ENCODE data around the gene AMPD3. TPM values are rescaled to one million over a fixed set of nuclear protein-coding genes. Genes with fewer than 3 reads are reported as not detected.

AMPD3 gene
- total RNA-seq, 1 experiment from 2014 or later: 5.9 TPM

DNA sequence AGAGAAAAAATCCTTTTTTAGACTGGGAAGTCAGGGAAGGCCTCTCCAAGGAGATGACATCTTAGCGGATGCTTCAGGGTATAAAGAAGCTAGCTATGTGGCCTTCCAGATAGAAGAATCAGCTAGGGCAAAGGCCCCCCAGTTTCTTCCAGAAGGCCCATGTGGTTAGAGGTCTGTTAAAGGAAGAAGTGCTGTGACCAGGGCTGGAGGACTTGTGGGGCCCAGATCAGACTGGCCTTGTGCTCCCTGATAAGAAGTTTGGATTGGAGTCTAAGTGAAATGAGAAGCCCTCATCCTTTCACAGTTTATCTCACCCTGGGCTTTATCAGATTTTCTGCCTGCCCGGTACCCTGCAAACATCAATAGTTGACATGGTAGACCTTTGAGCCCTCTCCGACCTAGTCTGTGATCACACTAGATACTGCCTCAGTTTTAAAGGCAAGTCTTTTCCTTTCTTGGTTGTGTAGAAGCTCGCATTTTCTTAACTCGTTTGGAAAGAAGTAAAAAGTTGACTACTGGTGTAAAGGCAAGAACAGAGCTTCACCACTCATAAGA is 7.8 kb downstream of the AMPD3 start:
- no peak overlapping the region for H4K8ac ChIP-seq (replicated peaks; ENCODE audit: insufficient read length, low read depth, low read length)
- no peak overlapping the region for H3K18ac ChIP-seq (ENCODE audit: insufficient read length, low read depth, low read length)
- no peaks in the 10 kb centered on the region for H3K27me3 ChIP-seq (ENCODE audit: insufficient read depth, low read length)
- H2AK5ac ChIP-seq (ENCODE audit: insufficient read length, low read length): no peak overlapping the region
- no peaks in the 10 kb centered on the region for H3K79me2 ChIP-seq (ENCODE audit: insufficient read depth, low read length)
- no CpG with 5 or more reads among the region's 5 CpGs for WGBS (ENCODE audit: extremely low coverage, insufficient read length, low lambda C conversion rate)
- no peak overlapping the region for H2BK12ac ChIP-seq (ENCODE audit: insufficient read length, low read depth, low read length)
- no peak overlapping the region for H3K56ac ChIP-seq (ENCODE audit: insufficient read length, low read depth, low read length)
- H4K5ac ChIP-seq (ENCODE audit: insufficient read length, low read depth, low read length): no peak overlapping the region
- peaks cover 2 to 14% (median 9%) of the 10 kb centered on the region in 3 experiments; a peak in 6 of 7 replicates for H3K36me3 Mint-ChIP-seq (ENCODE audit: insufficient read depth in 1 of 3, low read depth in 3 of 3)
- no peak overlapping the region for H3K4ac ChIP-seq (ENCODE audit: low read depth, low read length)
- peaks cover 21 to 28% of the 10 kb centered on the region in 2 experiments for H3K4me1 Mint-ChIP-seq
- peak overlapping the region in 1 of 3 experiments; percentile 62; a peak in 1 of 7 replicates for H3K27ac Mint-ChIP-seq
- no peak overlapping the region for H3K27ac ChIP-seq (ENCODE audit: insufficient read length, low read depth, low read length)
- TF ChIP-seq, protein P1, sequence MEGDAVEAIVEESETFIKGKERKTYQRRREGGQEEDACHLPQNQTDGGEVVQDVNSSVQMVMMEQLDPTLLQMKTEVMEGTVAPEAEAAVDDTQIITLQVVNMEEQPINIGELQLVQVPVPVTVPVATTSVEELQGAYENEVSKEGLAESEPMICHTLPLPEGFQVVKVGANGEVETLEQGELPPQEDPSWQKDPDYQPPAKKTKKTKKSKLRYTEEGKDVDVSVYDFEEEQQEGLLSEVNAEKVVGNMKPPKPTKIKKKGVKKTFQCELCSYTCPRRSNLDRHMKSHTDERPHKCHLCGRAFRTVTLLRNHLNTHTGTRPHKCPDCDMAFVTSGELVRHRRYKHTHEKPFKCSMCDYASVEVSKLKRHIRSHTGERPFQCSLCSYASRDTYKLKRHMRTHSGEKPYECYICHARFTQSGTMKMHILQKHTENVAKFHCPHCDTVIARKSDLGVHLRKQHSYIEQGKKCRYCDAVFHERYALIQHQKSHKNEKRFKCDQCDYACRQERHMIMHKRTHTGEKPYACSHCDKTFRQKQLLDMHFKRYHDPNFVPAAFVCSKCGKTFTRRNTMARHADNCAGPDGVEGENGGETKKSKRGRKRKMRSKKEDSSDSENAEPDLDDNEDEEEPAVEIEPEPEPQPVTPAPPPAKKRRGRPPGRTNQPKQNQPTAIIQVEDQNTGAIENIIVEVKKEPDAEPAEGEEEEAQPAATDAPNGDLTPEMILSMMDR (conservative IDR thresholded peaks at IDR 0.05): no peak
- no peaks in the 10 kb centered on the region for H3K9me3 ChIP-seq (ENCODE audit: control insufficient read depth, low read depth, low read length)
- H3K14ac ChIP-seq (ENCODE audit: insufficient read depth, low read length): no peak overlapping the region
- no peak overlapping the region for H3K4me2 ChIP-seq (ENCODE audit: insufficient read depth, insufficient read length, low read length)
- H2AFZ ChIP-seq (ENCODE audit: low read length): no peak overlapping the region
- no peak overlapping the region for H4K91ac ChIP-seq (ENCODE audit: insufficient read length, low read depth, low read length)
- no peak overlapping the region for H3K9ac ChIP-seq (ENCODE audit: extremely low read depth, insufficient read length, low read length)
- H2BK120ac ChIP-seq (ENCODE audit: low read depth, low read length, poor library complexity, severe bottlenecking): no peak overlapping the region
- H4K20me1 ChIP-seq (ENCODE audit: control insufficient read depth, insufficient read depth, insufficient read length): no peaks in the 10 kb centered on the region
- H2BK20ac ChIP-seq (ENCODE audit: low read depth, low read length, poor library complexity, severe bottlenecking): no peak overlapping the region
- H3K4me3 Mint-ChIP-seq: no peak overlapping the region
- no peaks in the 10 kb centered on the region; a peak in 1 of 5 replicates for H3K9me3 Mint-ChIP-seq
- no peaks in the 10 kb centered on the region for H3K23me2 ChIP-seq (ENCODE audit: insufficient read length, low read depth, low read length, poor library complexity, severe bottlenecking)
- peaks cover 3% of the 10 kb centered on the region; the same call in 1 of the 2 replicates for H3K4me1 ChIP-seq (ENCODE audit: insufficient read depth, low read length)
- H3K79me1 ChIP-seq (ENCODE audit: insufficient read depth, low read depth, low read length, poor library complexity, severe bottlenecking): no peaks in the 10 kb centered on the region
- H3K27me3 Mint-ChIP-seq (ENCODE audit: low read depth): peaks cover 1% of the 10 kb centered on the region
- H2BK15ac ChIP-seq (ENCODE audit: low read depth, low read length): no peak overlapping the region
- DNase-seq: no peak
- H3T11ph ChIP-seq (ENCODE audit: low read length): no peak overlapping the region
- H3K23ac ChIP-seq (ENCODE audit: insufficient read length, low read depth, low read length): no peak overlapping the region
- no peak overlapping the region for H2BK5ac ChIP-seq (ENCODE audit: insufficient read length, low read length)
